T-helper 2 cell treated with Interferon-gamma antibody and Interleukin-4, amounts not matched to agents 100 ng/mL and 5 ng/mL, for 36 hours (primary cell): ENCODE results near the gene LRRC72. TPM values are rescaled to one million over a fixed set of nuclear protein-coding genes. Genes with fewer than 3 reads are reported as not detected.
"Not testable (repeated sequence)": the region's sequence is repeated elsewhere in the genome, so short reads cannot be mapped to it uniquely, and the experiment has no call there.

Source experiments
- intact Hi-C: fragments of 100-400 bp; cut with micrococcal nuclease; formaldehyde crosslinking; loops from one replicate; pipeline ENCODE4 v1.15.1; 2023
- total RNA-seq: library from RNA; stranded (reverse); gene quantifications from 2 replicates; pipeline ENCODE4 v1.2.3, GENCODE V29; 2022

LRRC72 gene
- total RNA-seq, result not detected in 2 replicates

DNA sequence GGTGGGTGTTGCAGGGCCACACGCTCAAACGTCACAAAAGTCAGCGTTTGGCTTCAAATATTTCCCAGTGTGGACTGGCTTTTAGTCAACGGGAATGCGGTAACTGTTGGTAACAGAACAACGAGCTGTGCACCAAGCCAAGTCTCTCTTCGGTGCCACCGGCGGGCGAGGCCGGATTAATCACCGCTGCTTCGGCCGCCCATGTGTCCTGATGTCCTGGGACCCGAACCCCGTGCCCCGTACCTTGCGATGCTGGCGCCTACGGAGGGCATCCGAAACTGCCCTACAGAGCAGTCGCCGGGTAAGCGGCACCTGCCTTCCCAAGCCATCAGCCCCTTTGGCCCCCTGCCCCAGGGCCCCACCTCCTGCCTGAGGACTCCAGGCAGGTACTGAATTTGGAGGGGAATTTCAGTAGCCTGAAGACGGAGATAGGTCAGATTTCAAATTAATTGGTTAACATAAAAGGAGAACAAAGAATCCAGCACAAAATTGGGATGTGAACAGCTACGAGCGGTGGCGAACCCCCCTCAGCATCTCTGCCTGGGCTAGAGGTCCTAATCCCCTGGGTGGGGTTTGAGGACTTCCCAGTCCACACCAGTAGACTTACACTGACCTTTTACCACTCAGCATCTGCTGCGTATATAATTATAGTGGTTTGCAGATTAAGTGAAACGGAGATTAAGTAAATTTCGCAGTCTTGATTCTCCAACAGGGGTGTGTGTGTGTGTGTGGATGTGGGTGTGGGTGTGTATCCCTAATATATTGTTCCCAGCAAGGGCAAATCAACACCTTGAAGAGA lies at the start of gene LRRC72:
LRRC72 (plus strand) TSS at position 84 of the 799 bp plus-strand sequence; CDS start at position 212, 128 bp downstream.
- intact Hi-C loops, result no loop called here

DNA sequence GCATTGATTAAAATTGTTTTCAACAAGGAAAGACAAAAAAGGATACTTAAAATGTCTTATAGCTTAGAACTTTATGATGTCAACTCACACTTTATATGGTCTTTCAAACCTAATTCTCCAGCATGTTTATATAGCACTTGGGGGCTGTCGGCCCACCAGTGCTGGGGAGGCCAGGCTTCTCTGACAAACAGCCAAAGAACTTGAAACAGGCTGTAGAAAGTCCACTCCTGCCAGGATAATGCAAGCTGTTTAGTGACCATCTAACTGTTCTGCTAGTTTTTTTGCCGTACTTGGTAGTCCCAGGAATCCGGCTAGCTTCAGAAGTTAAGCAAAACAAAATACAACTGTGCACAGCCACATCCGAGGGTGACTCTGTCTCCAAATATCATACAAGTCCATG lies 47.5 kb upstream of the LRRC72 start:
- intact Hi-C loops, result no loop called here

DNA sequence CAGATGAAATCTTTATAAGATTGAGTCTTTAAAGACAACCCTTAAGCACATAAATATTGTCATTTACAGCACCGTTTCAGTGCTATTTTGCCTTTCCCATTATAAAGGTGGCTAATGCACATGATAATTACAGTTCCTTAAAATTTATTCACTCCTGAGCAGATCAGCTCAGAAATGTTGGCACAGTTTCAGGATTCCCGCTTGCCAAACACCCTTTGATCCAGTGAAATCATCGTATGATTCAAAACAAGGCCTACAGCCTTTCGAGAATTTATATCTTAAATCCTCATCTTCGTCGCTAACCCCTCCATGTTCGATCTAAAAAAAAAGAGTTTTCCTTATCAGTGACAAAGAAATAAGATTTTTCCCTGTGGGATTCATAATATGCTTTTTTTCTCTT lies 47.0 kb upstream of the LRRC72 start:
- intact Hi-C loops, result no loop called here

DNA sequence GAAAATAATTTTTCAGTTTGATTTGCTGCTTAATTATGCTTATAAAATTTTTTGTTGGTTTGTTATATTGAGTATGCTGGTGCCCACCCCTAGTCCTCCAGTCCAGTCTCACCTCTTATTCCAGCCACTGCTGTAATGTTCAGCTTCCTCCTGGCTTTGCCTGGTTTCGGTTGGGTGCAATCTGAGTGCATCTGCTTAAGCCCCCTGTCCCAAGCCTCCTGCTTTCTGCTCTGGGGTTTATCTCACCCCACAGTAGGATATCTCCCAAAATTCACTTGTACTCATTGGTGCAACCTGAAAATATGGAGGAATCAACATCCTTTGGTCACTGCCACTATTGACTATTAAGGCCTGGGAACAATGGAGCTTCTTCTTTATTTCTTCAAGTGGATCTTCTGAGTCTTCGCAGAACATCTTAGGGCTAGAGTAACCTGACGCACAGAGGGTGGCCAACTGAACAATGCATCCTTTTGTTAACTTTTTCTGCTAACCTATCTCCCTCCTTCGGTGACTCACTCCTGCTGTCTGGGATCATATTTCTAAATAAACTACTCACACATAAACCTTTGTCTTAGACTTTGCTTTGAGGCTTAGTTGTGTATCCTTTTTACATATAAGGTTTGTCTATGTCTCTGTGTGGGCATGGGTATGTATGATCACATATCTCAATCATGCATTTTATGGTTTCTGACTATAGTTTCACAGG lies 42.0 kb upstream of the LRRC72 start:
- intact Hi-C loops, result no loop called here

DNA sequence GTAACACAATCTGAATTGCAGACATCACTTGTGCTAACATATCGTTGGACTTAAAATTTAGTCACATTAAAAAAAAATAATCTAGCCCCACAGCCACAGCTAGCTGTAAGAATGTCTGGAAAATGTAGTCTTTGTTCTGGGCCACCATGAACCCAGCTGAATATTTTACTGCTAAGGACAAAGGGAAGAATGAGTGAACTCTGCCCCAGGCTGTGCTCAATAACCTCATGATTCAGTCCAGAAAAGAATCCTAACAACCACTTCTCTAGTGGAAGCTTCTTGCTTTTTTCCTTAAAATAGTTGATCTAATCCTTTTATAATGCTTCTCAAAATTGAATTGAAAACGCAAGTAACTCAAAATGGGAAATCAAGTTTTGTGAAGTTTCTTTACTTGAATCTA lies 35.5 kb upstream of the LRRC72 start:
- intact Hi-C loops, result loop anchor here (5.0 kb wide), 1 partner anchor 66 kb away; no protein-coding TSS in a partner anchor

DNA sequence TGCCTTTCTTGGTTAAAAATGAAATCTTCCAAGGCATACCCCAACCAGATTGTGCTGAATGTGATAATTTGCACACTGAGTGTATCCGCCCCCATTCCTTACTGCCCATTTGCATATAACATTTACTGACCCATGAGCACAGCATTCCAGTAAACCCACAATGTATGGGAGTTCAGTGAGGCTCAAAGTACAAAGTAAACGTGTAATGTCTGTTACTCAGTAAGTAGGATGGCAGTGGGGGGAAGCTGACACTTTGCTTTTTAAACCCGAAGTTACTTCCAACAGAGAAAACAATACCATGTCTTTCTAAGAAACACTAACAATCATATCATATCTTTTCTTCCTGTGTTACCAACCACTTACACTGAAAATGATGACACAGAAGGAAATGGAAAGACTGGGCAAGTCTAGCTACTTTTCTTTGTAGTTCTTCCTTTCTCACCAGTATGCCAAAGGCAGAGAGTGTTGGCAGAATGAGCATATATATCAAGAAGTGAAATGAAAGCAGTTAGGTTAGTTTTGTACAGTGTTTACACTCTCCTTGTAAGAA lies 34.0 kb upstream of the LRRC72 start:
- intact Hi-C loops, result loop anchor here (5.0 kb wide), 1 partner anchor 65 kb away; no protein-coding TSS in a partner anchor

DNA sequence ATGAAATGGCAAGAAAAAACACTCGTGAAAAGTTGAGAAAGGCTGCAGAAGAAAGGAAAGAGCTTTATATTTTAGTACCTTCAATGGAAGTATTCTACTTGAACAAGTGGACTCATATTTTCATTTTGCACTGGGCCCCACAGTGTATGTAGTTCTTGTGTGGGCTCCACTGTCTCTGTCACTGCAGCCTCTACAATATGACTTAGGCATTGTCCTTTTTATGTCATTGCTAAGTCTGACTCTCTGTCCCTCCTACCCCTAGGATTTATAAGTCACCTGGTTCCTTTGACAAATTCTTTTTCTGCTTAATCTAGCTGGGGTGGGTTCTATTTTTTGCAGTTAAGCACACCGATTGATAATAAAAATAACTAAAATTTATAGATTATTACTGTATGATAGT lies 33.4 kb upstream of the LRRC72 start:
- intact Hi-C loops, result loop anchor here (5.0 kb wide), 1 partner anchor 64 kb away; no protein-coding TSS in a partner anchor

DNA sequence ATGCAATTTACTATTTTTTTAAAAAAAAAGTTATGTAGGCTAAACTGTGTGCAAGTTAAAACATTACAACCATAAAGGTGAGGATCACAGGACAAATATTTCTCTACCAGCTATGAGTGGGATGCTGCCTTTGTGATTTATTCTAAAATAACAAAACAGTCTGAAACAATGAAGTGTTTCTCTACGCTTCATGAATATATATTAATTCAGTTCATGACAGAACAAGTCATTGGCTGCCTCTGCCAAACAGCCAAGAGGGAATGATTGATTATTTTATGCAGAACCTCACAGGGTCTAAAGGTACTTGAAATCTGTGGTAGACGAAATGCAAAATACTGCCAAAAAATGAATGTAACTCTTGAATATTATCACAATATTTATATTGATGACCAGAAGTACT lies 32.1 kb upstream of the LRRC72 start:
- intact Hi-C loops, result loop anchor here (5.0 kb wide), 1 partner anchor 63 kb away; no protein-coding TSS in a partner anchor

DNA sequence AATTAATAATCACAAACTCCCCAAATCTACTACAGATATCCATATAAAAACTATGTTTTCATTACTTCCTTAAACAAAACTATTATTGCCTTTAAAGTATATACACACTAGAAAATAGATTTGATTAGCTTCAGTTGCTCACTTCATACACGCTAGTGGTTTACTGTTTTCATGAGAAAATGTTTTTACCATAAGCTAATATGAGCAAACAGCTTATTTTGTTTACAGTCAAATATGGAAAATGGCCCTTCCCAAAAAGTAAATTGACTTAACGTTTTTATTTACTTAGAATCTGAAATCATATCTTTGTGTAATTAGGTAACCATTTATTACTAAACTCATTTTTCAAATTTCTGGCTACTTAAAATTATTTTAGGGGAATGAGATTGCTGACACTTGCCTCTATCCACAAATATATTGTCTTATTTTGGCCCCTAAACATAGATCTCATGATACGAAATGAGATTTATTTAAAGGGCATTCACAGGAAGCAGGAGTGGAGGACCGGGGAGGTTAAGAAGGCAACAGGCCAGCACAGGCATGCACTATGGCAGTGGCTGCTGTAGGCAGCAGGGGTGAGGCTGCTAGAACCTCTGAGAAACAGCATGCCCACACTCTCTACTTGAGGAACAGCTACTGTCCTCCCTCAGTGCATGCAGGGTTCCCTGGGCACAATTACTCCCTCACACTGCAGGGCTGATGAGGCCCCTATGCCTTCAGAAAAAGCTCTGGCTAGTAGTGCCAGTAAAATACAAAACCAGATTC lies 31.5 kb upstream of the LRRC72 start:
- intact Hi-C loops, result loop anchor here (5.0 kb wide), 1 partner anchor 62 kb away; no protein-coding TSS in a partner anchor

DNA sequence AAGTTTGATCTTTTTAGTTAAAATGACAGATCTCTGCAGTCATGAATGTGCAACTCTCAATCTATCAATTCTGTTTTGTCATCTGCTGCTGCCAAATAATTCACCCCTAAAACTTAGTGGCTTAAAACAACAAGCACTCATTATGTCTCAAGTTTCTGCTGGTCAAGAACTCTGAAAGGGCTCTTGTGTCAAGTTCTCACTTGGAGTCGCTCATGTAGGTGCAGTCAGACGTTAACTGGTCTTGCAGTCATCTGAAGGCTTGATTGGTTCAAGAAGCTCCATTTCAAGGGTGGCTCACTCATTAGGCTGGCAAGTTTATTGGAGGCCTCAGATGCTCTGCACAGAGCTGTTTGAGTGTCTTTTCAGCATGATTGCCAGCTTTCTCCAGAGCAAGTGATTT lies 28.5 kb upstream of the LRRC72 start:
- intact Hi-C loops, result no loop called here

DNA sequence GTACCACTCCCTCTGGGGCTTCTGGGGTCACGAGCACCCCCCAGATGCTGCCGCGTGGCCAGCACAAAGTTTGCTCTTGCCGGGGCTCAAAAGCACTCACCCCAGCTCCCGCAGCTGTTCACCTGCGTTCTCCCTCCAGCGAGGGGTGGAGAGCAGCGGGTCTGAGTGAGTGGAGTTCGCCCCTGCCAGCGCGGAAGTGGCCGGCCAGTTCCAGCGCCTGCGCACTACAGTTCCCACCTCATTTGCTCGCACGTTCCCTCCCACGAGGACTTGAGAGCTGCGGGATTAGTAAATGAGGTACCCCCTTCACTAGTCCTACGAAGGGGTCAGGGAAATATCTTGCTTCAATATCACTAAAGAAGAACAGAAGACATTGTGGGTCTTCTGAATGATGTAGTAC lies 24.3 kb upstream of the LRRC72 start:
- intact Hi-C loops, result no loop called here

DNA sequence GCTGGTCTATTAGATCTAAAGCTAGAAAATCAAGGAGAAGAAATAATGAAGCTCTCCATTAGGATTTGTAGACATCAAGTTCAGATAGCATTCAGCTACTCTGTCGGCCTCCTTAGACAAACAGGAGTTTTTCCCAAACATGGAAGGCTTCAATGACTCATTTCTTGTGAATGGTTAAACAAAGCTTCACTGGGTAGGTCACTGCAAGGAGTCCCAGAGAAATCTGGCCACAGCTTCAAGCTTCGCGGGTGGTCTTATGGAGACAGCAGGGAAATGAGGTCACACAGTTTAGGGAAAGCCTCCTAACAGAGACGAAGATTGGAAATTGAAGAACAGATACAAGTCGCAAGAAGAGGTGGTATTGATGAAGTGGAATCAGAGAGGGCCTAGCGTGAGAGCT lies 22.6 kb upstream of the LRRC72 start:
- intact Hi-C loops, result no loop called here

DNA sequence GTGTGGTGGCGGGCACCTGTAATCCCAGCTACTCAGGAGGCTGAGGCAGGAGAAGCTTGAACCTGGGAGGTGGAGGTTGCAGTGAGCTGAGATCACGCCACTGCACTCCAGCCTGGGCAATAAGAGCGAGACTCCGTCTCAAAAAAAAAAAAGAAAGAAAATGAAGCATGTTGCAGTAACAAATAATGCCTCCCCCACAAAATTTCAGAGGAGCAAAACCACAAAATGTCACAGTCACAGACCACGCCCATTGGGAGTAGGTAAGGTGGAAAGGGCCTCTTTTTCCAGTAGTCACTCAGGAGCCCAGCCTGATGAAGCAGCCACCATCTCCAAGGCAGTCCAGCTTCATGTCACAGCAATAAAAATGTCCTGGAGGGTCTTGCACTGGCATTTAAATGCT lies 20.2 kb upstream of the LRRC72 start:
- intact Hi-C loops, result not testable (repeated sequence)

DNA sequence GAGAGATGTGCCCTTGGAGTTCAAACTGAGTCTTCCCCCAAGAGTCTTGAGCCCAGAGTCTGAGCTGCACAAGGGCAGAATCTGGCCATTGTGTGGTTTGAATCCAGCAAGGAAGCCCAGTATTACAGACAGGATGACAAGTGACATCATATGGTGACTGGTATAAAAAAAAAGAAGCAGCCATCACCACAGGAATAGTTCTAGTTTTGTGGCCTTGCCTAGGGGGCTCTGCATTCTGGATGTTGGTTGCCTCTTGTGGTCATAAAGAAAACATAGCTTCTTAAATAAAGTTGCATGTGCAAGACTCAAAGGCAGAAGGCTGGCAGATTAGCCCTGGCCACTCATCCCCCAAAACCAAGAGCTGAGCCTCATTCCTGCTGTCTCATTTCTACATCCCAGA lies 16.8 kb upstream of the LRRC72 start:
- intact Hi-C loops, result no loop called here

DNA sequence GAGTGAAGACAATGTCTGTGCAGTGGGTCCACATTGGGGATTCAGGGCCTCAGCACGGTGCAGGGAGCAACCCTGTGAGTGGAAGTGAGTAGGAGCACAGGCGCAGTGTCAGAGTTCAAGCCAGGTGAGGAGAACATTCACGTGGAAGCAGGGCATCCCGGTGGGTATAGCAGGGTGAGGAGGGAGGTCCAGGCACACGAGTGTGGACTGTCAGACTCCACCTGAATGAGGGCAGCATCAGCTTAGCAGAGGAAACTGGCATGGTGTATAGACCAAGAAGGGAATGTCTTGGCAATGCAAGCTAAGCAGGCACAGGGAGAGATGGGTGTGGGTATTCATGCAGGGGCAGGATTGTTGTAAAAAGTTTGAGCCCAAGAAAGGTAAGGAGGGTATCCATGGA lies 15.3 kb upstream of the LRRC72 start:
- intact Hi-C loops, result no loop called here

DNA sequence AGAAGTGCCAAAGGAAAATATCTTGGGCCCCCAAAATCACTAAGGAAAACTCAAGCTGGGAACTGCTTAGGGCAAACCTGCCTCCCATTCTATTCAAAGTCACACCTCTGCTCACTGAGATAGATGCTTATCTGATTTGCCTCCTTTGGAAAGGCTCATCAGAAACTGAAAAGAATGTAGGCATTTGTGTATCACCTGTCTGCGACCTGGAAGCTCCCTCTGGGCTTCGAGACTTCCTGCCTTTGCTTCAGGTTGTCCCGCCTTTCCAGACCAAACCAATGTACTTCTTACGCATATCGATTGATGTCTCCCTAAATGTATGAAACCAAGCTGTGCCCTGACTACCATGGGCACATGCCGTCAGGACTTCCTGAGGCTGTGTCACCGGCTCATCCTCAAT lies 14.5 kb upstream of the LRRC72 start:
- intact Hi-C loops, result no loop called here

DNA sequence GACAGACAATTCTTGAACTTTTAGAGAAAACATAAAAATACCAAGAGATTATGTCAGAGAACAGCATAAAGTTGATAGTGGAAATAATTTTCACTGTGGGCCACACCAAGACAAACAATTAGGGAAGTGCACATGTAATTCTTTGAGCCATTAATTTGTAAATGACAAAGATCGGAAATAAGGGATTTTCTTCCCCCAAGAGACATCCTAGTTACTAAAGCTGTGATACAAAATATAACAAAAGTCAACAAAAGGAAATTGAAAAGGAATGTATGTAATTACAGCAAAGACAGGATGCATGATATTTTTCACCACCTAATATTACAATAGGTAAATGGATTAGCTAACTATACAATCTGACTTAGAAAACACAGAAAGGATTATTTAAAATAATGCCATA lies 12.4 kb upstream of the LRRC72 start:
- intact Hi-C loops, result no loop called here

DNA sequence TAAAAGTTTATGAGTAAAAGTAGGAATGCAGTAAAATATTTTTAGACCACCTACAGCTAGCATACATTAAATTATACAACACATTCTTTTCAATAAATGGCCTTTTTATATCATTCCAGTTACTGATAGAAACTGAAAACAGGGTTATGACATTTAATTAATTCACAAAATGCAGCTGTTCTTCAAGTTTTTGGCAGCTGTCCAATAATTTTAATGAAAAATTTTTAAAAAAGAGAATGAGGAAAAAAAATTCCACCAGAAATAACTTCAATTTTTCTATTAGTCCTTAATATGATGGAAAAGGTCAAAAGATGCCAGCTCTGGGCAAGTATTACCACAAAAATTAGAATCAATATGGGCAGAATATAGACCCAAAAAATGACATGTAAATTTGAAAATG lies 11.9 kb upstream of the LRRC72 start:
- intact Hi-C loops, result no loop called here

DNA sequence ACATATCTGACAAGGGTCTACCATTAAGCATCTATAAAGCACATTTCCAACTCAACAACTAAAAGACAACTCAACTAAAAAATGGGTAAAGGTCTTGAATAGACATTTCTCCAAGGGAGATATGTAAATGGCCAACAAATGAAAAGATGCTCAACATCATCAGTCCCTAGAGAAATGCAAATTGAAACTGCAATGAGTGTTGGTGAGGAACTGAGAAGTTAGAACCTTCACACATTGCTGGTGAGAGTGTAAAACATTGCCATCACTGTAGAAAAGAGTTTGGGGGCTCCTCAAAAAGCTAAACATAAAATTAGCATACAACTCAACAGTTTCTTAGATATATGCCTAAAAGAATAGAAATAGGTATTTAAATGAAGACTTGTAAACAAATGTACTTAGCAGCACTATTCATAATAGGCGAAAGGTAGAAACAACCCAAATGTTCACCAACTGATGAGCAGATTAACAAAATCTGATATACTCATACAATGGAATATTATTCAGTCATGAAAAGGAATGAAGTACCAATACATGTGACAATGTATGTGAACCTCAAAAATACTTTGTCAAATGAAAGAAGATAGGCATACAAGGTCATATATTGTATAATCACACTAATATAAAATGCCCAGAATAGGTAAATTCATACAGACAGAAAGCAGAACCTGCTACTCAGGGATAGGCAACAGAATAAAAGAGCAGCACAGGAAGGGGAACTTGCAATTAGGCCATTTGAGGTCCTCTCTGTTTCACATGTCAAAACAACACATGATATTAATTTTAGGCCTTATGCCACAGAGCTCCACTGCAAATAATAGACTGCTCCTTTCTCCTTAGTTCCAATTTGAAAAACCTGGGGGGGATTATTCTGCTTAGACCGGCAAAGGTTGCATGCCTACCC lies 10.6 kb upstream of the LRRC72 start:
- intact Hi-C loops, result no loop called here

DNA sequence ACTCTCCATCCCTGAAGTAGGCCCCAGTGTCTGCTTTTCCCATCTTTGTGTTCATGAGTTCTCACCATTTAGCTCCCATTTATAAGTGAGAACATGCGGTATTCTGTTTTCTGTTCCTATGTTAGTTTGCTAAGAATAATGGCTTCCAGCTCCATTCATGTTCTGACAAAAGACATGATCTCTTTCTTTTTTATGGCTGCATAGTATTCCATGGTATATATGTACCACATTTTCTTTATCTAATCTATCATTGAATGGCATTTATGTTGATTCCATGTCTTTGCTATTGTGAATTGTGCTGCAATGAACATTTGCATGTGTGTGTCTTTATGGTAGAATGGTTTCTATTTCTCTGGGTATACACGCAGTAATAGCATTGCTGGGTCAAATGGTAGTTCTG lies 6.6 kb upstream of the LRRC72 start:
- intact Hi-C loops, result not testable (repeated sequence)
